Measurements from ENCODE around the gene PTPRG.

DNA sequence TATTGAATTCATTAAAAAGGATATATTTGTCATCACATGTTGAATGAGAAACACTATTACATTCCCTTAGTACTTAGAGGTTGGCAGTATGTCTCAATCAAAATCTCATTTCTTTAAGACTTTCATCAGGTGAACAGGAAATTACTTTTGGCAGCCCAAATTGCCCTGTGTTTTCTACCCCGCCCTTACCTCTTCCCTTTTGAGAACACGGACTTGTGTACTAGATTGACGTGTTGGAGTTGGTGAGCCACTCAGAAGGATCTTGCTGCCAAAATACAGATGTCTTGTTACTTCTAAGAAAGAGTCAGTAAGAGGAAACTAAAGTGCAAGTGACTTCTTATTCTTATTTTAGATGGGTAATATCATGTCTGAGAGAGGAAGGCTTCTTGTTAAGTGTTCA, 425.1 kb downstream of the PTPRG start:
- TF ChIP-seq CTCF (IDR thresholded peaks at IDR 0.05 in 4 of 5, conservative IDR thresholded peaks at IDR 0.05 in 1 of 5) (no peak), POLR2A (IDR thresholded peaks at IDR 0.05) (no peak)
